AG04450 (cell line): ENCODE measurements around the gene PEMT. TPM values are rescaled to one million over a fixed set of nuclear protein-coding genes. Genes with fewer than 3 reads are reported as not detected.

ENCODE experiments used
- CTCF ChIA-PET: fragments of 300-600, 350-600 bp; formaldehyde crosslinking; extraction: SDS; loops from one replicate; lab custom pipeline; 2022; ENCODE audit warnings: antibody characterized with exemption, inconsistent platforms; lab: Charles Lee
- POLR2A ChIA-PET: fragments of 350-600 bp; formaldehyde crosslinking; extraction: SDS; loops from one replicate; lab custom pipeline; 2021; ENCODE audit warnings: antibody characterized with exemption, inconsistent platforms; lab: Yijun Ruan, JAX
- DNase-seq: peaks from one replicate; pipeline ENCODE4 v3.0.0-alpha.2; 2011; ENCODE audit warnings: low read depth, low spot score
- H3K27ac ChIP-seq: one replicate; pipeline ENCODE4 v1.5.1; 2012; ENCODE audit warnings: low read depth, low read length, control low read depth
- H3K27me3 ChIP-seq: one replicate; pipeline ENCODE4 v1.6.0; 2012; ENCODE audit warnings: low read length; ENCODE audit not compliant: control insufficient read depth, insufficient read depth
- H3K4me3 ChIP-seq: 2 replicates; pipeline ENCODE4 v1.5.1; 2011; ENCODE audit warnings: mild to moderate bottlenecking, low read depth, low read length, control low read depth
- H3K9me3 ChIP-seq: 2 replicates; pipeline ENCODE4 v1.5.1; 2012; ENCODE audit warnings: low read length; ENCODE audit not compliant: control insufficient read depth, insufficient read depth
- polyA plus RNA-seq: library from polyadenylated mRNA; depleted of rRNA; stranded (reverse); fragments of >200 nt; gene quantifications from 2 replicates; pipeline ENCODE4 v1.2.3, GENCODE V29; 2011
- TF ChIP-seq, protein P1 (sequence below): IDR thresholded peaks from 2 replicates; pipeline ENCODE4 v1.5.1; 2011; ENCODE audit warnings: low read depth, low read length, control low read depth, inconsistent platforms

Gene PEMT
- polyA plus RNA-seq, 1 experiment: 14.9 TPM

DNA sequence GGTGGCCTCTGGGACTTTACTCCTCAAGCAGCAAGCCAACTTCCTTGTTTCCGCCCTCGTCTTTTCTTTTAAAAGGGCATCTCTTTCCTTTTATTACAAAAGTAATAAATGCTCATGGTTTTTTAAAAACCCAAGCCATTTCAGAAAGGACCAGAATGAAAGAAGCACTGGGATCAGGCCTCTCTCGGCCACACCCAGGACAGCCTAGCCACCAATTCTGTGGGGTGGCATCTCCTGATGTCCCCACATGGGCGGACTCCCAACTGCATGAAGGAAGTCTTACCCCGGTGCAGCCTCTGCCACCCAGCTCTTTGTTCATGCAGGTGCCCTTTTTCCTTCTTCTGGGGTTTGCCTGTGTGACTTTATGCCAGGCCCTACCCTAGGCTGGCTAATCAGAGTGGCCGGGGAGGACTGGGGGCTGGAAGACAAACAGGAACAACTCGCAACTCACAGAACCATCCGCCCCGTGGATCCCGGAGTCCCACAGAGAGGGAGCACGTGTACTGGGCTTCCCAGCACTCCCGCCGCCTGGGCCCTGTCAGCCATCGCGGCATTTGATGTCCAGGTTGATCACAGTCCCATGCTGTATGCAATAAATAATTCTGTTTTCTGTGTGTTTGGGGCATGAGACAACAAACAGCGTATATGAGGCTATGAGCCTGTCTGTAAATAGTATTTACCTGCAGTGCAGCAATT lies 92.8 kb downstream of the PEMT start:
- DNase-seq: no peak
- Histone ChIP-seq H3K27ac (no peak overlapping the region), H3K27me3 (peaks cover 2% of the 10 kb centered on the region), H3K4me3 (no peak overlapping the region), H3K9me3 (peaks cover 7% of the 10 kb centered on the region)
- ChIA-PET CTCF (interaction anchor here (2.2 kb wide), 1 partner anchor 143 kb away, joined by 11 read pairs; no protein-coding TSS in a partner anchor), POLR2A (no interaction called here)
- TF ChIP-seq, protein P1, sequence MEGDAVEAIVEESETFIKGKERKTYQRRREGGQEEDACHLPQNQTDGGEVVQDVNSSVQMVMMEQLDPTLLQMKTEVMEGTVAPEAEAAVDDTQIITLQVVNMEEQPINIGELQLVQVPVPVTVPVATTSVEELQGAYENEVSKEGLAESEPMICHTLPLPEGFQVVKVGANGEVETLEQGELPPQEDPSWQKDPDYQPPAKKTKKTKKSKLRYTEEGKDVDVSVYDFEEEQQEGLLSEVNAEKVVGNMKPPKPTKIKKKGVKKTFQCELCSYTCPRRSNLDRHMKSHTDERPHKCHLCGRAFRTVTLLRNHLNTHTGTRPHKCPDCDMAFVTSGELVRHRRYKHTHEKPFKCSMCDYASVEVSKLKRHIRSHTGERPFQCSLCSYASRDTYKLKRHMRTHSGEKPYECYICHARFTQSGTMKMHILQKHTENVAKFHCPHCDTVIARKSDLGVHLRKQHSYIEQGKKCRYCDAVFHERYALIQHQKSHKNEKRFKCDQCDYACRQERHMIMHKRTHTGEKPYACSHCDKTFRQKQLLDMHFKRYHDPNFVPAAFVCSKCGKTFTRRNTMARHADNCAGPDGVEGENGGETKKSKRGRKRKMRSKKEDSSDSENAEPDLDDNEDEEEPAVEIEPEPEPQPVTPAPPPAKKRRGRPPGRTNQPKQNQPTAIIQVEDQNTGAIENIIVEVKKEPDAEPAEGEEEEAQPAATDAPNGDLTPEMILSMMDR: no peak

DNA sequence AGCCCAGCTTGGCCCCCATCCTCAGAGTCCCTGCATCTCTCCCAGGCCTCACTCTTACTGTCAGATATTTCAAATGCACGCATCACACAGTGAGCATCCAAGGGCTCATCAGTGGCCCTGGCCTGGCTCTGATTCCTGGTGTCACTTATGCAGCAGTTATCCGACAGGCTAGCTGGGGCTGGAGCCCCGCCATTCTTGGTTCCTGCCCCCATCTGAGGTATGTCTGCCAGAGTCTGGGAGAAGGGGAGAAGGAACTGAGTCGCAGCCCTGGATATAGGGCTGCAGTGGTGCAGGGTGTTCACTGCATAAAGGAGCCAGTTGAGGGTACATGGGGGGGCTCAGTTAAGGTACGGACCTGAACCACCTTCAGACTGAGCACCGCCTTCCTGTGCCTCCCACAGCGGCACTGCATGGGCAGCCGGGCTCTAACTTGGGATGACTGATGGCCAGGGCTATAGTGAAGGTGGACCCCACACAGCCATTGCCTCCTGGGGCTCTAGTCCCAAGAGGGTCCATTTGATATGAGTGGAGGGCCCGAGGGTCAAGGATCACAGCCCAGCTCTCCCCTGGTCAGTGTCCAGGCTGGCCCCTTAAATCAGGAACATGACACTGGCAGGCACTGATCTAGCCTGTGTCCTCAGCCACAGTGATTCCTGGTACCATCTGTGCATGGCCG lies 93.5 kb downstream of the PEMT start:
- Histone ChIP-seq H3K27ac (no peak overlapping the region), H3K27me3 (peaks cover 2% of the 10 kb centered on the region), H3K4me3 (no peak overlapping the region), H3K9me3 (peaks cover 7% of the 10 kb centered on the region)
- CTCF ChIA-PET: interaction anchor here (0.6 to 2.7 kb wide), 15 partner anchors 7 to 148 kb away, joined by 3 to 49 read pairs (median 7); partner anchors contain the start of gene PEMT
- DNase-seq: no peak
- POLR2A ChIA-PET: no interaction called here
- TF ChIP-seq, protein P1: no peak

DNA sequence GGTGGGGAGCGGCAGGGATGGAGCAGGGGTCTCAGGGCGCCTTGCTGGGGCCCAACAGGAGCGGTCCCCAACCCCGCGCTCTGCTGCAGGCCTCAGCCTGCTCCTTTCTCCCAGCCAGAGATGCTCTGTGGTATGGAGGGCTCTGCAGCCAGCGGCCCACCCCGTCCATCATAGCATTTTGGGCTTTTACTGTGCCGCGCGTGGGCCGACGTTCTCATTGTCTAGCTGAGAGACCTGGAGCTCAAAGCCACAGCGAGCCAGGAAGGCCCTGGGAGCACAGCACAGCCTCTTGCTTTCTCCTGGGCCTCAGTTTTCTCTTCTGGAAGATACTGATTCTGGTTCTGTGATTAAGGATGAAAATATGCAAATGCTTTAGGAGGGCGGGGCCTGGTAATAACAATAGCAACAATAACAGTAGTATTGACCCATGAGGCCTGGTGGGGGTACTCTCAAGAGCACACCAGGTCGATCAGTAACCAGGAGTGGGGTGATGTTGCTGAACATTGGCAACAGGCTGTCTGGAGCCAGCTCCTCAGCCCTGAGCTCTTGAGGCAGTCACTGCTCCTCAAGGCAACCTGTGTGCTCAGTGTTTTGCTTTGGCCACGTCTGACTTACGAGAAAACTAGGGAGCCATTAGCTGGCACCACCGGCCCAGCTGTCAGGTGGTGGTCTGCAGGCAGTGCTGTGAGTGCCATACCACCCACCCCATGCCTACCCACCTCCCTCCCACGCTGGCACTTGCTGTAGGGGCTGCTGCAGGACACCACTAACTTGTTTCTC lies 94.3 kb downstream of the PEMT start:
- H3K27ac ChIP-seq: no peak overlapping the region
- TF ChIP-seq, protein P1: no peak
- peaks cover 2% of the 10 kb centered on the region for H3K27me3 ChIP-seq
- CTCF ChIA-PET: interaction anchor here (0.6 to 2.7 kb wide), 46 partner anchors 8 to 536 kb away, joined by 3 to 49 read pairs (median 4); partner anchors contain the start of gene PEMT
- peaks cover 7% of the 10 kb centered on the region for H3K9me3 ChIP-seq
- POLR2A ChIA-PET: interaction anchor here (0.6 to 2.7 kb wide), 18 partner anchors 10 to 243 kb away, joined by 3 to 39 read pairs (median 6); no protein-coding TSS in a partner anchor
- H3K4me3 ChIP-seq: peak overlapping the region; percentile 29; the same call in 1 of the 2 replicates
- no peak for DNase-seq

DNA sequence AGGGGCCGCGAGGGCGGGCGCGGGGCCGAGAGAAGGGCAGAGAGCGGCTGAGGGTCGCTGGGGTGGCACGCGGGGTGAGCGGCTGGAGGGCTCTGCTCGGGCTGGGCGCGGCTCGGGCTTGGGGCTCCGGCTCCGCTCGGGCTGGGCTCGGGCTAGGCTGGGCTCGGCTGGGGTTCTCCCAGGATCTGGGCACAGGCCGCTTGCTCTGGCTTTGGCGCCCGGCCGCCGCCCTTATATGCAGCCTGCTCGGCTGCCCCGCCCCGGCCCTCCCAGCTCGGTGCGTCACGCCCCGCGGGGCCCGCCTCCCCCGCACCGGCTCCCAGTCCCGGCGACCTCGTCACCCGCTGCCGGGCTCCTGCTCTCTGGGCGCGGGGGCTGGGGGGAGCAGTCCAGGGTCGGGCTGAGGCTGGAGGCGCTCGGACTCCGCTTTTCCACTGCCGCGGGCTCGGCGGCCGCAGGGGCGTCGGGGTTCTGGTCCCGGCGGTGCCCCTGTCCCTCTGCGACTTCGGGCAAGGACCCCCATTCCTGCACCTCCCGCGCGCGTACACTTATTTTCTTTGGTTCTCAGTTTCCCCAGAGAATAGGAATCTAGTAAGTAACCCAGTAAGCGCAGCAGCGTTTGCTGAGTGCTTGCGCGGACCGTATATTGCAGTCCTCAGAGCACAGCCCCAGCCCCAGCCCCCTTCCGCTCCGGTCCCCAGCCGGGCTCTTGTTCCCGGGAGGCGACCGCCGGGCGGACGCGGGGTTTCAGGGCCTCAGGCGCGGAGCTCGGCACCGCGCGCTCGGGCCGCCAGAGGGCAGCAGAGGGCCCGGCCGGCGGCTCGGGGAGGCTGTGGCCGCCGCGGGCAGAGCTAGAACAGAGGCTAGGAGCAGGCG lies 95.1 kb downstream of the PEMT start, which contains the start of gene RASD1:
TSS of gene RASD1 (minus strand) at position 207 of the 876 bp plus-strand sequence. CDS start 214 bp downstream, outside the sequence.
- peak within 1 kb of the TSS; percentile 66 for H3K4me3 ChIP-seq
- POLR2A ChIA-PET: interaction anchor here (0.6 to 2.7 kb wide), 49 partner anchors 8 to 1442 kb away, joined by 3 to 39 read pairs (median 4); partner anchors contain the start of gene PEMT
- H3K27ac ChIP-seq: peak within 1 kb of the TSS; percentile 11
- CTCF ChIA-PET: interaction anchor here (0.6 to 2.7 kb wide), 50 partner anchors 9 to 537 kb away, joined by 3 to 49 read pairs (median 4); partner anchors contain the start of gene PEMT
- TF ChIP-seq, protein P1: peak; percentile 56
- peaks cover 2% of the 10 kb centered on the region for H3K27me3 ChIP-seq
- H3K9me3 ChIP-seq: peaks cover 7% of the 10 kb centered on the region
- peak; percentile 56 for DNase-seq
